Upper lobe of left lung (tissue), 4 donors: Measurements from ENCODE around the gene PDK1.

Experiments used
- POLR2A ChIP-seq, 4 donors: fragments of 450-650 bp; IDR thresholded peaks; one replicate each; pipeline ENCODE4 v1.5.1; 2016 to 2017; ENCODE audit warnings: antibody characterized with exemption in 4 of 4, mild to moderate bottlenecking in 2 of 4
- POLR2AphosphoS5 ChIP-seq, 2 donors: sonication (generic); formaldehyde crosslinking; IDR thresholded peaks; one replicate each; pipeline ENCODE4 v1.5.1; 2017; ENCODE audit warnings: antibody characterized with exemption in 2 of 2
- TF ChIP-seq, protein P1 (sequence below), 6 experiments: fragments of 450-650 bp in 4 of 6; fragments of 200-600 bp in 2 of 6; sonication (generic) in 2 of 6; IDR thresholded peaks; one replicate each; pipeline ENCODE4 v1.5.1; 2016 to 2019; ENCODE audit warnings: antibody characterized with exemption in 6 of 6

GRCh38 chr2:172533687-172534086 is 22.2 kb upstream of the PDK1 start:
- TF ChIP-seq, protein P1, sequence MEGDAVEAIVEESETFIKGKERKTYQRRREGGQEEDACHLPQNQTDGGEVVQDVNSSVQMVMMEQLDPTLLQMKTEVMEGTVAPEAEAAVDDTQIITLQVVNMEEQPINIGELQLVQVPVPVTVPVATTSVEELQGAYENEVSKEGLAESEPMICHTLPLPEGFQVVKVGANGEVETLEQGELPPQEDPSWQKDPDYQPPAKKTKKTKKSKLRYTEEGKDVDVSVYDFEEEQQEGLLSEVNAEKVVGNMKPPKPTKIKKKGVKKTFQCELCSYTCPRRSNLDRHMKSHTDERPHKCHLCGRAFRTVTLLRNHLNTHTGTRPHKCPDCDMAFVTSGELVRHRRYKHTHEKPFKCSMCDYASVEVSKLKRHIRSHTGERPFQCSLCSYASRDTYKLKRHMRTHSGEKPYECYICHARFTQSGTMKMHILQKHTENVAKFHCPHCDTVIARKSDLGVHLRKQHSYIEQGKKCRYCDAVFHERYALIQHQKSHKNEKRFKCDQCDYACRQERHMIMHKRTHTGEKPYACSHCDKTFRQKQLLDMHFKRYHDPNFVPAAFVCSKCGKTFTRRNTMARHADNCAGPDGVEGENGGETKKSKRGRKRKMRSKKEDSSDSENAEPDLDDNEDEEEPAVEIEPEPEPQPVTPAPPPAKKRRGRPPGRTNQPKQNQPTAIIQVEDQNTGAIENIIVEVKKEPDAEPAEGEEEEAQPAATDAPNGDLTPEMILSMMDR (IDR thresholded peaks at IDR 0.05): no peak
- no peak for TF ChIP-seq POLR2AphosphoS5 (IDR thresholded peaks at IDR 0.05)
- TF ChIP-seq POLR2A (IDR thresholded peaks at IDR 0.05): no peak
